T47D (cell line): Measurements from ENCODE around the gene HOXC4.

Experiments
- DNase-seq, 2 experiments: peaks; one replicate each; pipeline versions ENCODE4 v3.0.0 to v3.0.0-alpha.2; 2011 to 2012; ENCODE audit warnings: low read depth in 1 of 2, low spot score in 1 of 2
- JUND ChIP-seq: IDR thresholded peaks from 2 replicates; pipeline ENCODE4 v1.6.1; 2012; ENCODE audit warnings: low read depth
- in situ Hi-C: cut with HindIII; loops from 2 replicates; pipeline ENCODE4 v1.10.0; 2016; ENCODE audit warnings: low sequenced_read_pairs, low pct_unique_long_range_greater_than_20kb

Gene HOXC4

GRCh38 chr12:54053751-54054741, at the start of gene HOXC4:
Gene HOXC4 (plus strand): TSS chr12:54053835. CDS start chr12:54053923, 88 bp downstream.
- DNase-seq = no peak
- TF ChIP-seq JUND = no peak
- in situ Hi-C loops = no loop called here

GRCh38 chr12:54004063-54004840, 49.4 kb upstream of the HOXC4 start:
- no peak for DNase-seq
- in situ Hi-C loops = loop anchor here (25.0 kb wide), 1 partner anchor 183 kb away; the partner anchor contains the start of gene SMUG1
- TF ChIP-seq JUND = no peak

GRCh38 chr12:54004841-54005530, 48.6 kb upstream of the HOXC4 start:
- DNase-seq = no peak
- no peak for TF ChIP-seq JUND
- in situ Hi-C loops = loop anchor here (25.0 kb wide), 1 partner anchor 182 kb away; the partner anchor contains the start of gene SMUG1

- no peak for TF ChIP-seq JUND
- in situ Hi-C loops = loop anchor here (25.0 kb wide), 1 partner anchor 182 kb away; the partner anchor contains the start of gene SMUG1
- DNase-seq = no peak
Observed at GRCh38 chr12:54005531-54005852, 48.1 kb upstream of the HOXC4 start.

- in situ Hi-C loops = loop anchor here (25.0 kb wide), 1 partner anchor 181 kb away; the partner anchor contains the start of gene SMUG1
- DNase-seq = peak; percentile 91 to 99
- no peak for TF ChIP-seq JUND
Observed at GRCh38 chr12:54005853-54006558, 47.6 kb upstream of the HOXC4 start.

GRCh38 chr12:54006559-54007220, 46.9 kb upstream of the HOXC4 start:
- DNase-seq = no peak
- in situ Hi-C loops = loop anchor here (25.0 kb wide), 1 partner anchor 181 kb away; the partner anchor contains the start of gene SMUG1
- no peak for TF ChIP-seq JUND

GRCh38 chr12:54007538-54008259, 45.9 kb upstream of the HOXC4 start:
- no peak for DNase-seq
- TF ChIP-seq JUND = no peak
- in situ Hi-C loops = loop anchor here (25.0 kb wide), 1 partner anchor 180 kb away; the partner anchor contains the start of gene SMUG1

- DNase-seq = no peak
- in situ Hi-C loops = loop anchor here (25.0 kb wide), 1 partner anchor 179 kb away; the partner anchor contains the start of gene SMUG1
- TF ChIP-seq JUND = no peak
Observed at GRCh38 chr12:54008260-54008552, 45.4 kb upstream of the HOXC4 start.

GRCh38 chr12:54009171-54010052, 44.2 kb upstream of the HOXC4 start:
- no peak for TF ChIP-seq JUND
- DNase-seq = no peak
- in situ Hi-C loops = loop anchor here (25.0 kb wide), 1 partner anchor 178 kb away; the partner anchor contains the start of gene SMUG1
